K562 (cell line): ENCODE results near the gene KDF1. TPM values are rescaled to one million over a fixed set of nuclear protein-coding genes. Genes with fewer than 3 reads are reported as not detected.

Experiments used
- CHD1 ChIP-seq: fragments of 200-600 bp; sonication (generic); IDR thresholded peaks from one replicate; pipeline ENCODE4 v1.6.1; 2012; ENCODE audit warnings: mild to moderate bottlenecking, moderate library complexity, low read length, inconsistent platforms
- DNMT1 ChIP-seq: fragments of 450-650 bp; IDR thresholded peaks from 2 replicates; pipeline ENCODE4 v1.6.1; 2016; ENCODE audit warnings: antibody characterized with exemption, mild to moderate bottlenecking
- HCFC1 ChIP-seq: IDR thresholded peaks from 2 replicates; pipeline ENCODE4 v1.6.1; 2012; ENCODE audit warnings: low read depth, low read length, improper control_type of control experiment
- HMG20B ChIP-seq: fragments of 250-450 bp; sonication (Bioruptor Pico); IDR thresholded peaks from 2 replicates; pipeline ENCODE4 v1.5.0; 2021; ENCODE audit warnings: mild to moderate bottlenecking
- HOMEZ ChIP-seq: fragments of 250-450 bp; sonication (Bioruptor Pico); IDR thresholded peaks from 2 replicates; pipeline ENCODE4 v1.4.0; 2020; ENCODE audit warnings: mild to moderate bottlenecking, moderate library complexity
- MCM3 ChIP-seq: fragments of 450-650 bp; IDR thresholded peaks from 2 replicates; pipeline ENCODE4 v1.6.1; 2016
- NCOA4 ChIP-seq: fragments of 450-650 bp; IDR thresholded peaks from 2 replicates; pipeline ENCODE4 v1.6.1; 2018; ENCODE audit warnings: mild to moderate bottlenecking; ENCODE audit not compliant: partially characterized antibody
- NEUROD1 ChIP-seq: fragments of 150-350 bp; IDR thresholded peaks from 2 replicates; pipeline ENCODE4 v1.6.1; 2014; ENCODE audit warnings: borderline replicate concordance, low read length, low read depth; ENCODE audit not compliant: partially characterized antibody
- NFE2 ChIP-seq: IDR thresholded peaks from 2 replicates; pipeline ENCODE4 v1.6.1; 2014; ENCODE audit warnings: antibody characterized with exemption, low read depth
- NONO ChIP-seq, 2 experiments: fragments of 200-400 bp in 1 of 2; fragments of 450-650 bp in 1 of 2; formaldehyde crosslinking in 1 of 2; IDR thresholded peaks; 2 replicates each; pipeline ENCODE4 v1.6.1; 2017; ENCODE audit warnings: low read depth in 2 of 2, mild to moderate bottlenecking in 2 of 2, moderate library complexity in 2 of 2, low read length in 1 of 2
- NR2C1 ChIP-seq, 2 experiments: fragments of 450-650 bp; IDR thresholded peaks; 2 replicates each; pipeline ENCODE4 v1.6.1; 2017; ENCODE audit warnings: mild to moderate bottlenecking in 2 of 2, antibody characterized with exemption in 1 of 2, inconsistent platforms in 1 of 2, missing compliant biosample characterization in 1 of 2, missing genetic modification characterization in 1 of 2
- SETDB1 ChIP-seq: IDR thresholded peaks from one replicate; pipeline ENCODE4 v1.6.1; 2012; ENCODE audit warnings: low read length, control low read depth, inconsistent platforms
- SNAPC5 ChIP-seq: fragments of 250-450 bp; sonication (Bioruptor Pico); IDR thresholded peaks from 2 replicates; pipeline ENCODE4 v1.8.0; 2021; ENCODE audit warnings: moderate library complexity, mild to moderate bottlenecking, inconsistent platforms
- STAG1 ChIP-seq: sonication (generic); formaldehyde crosslinking; IDR thresholded peaks from 2 replicates; pipeline ENCODE4 v1.5.0; 2020; ENCODE audit warnings: missing genetic modification reagents, borderline replicate concordance
- ZNF134 ChIP-seq: fragments of 250-450 bp; sonication (Bioruptor Pico); conservative IDR thresholded peaks from 2 replicates; pipeline ENCODE4 v1.4.0; 2020
- ZNF511 ChIP-seq: sonication (generic); formaldehyde crosslinking; IDR thresholded peaks from 2 replicates; pipeline ENCODE4 v1.8.0; 2022; ENCODE audit warnings: mild to moderate bottlenecking, missing genetic modification reagents
- ZNF77 ChIP-seq: fragments of 250-450 bp; sonication (Bioruptor Pico); IDR thresholded peaks from 2 replicates; pipeline ENCODE4 v1.5.0; 2020
- ZNF785 ChIP-seq: fragments of 250-450 bp; sonication (Bioruptor Pico); IDR thresholded peaks from 2 replicates; pipeline ENCODE4 v1.4.0; 2020; ENCODE audit warnings: mild to moderate bottlenecking
- polyA plus RNA-seq, 8 experiments: library from polyadenylated mRNA; depleted of rRNA in 4 of 8; stranded (reverse) in 5 of 8; unstranded in 3 of 8; fragments of >200 nt; fragmentation: Nextera tagmentation in 2 of 8; fragmentation: Illumina TruSeq in 1 of 8; extraction: Ambion mirVana in 2 of 8; extraction: Trizol in 1 of 8; gene quantifications; 2 replicates each; pipeline versions ENCODE4 v1.2.1 to v1.2.3, GENCODE V29; 2011 to 2014; ENCODE audit warnings: inconsistent platforms in 1 of 8, missing spikeins in 1 of 8
- total RNA-seq, 7 experiments: library from RNA; depleted of rRNA in 6 of 7; stranded (reverse); fragments of >200 nt in 6 of 7; fragmentation: Illumina TruSeq in 2 of 7; extraction: Trizol in 2 of 7; gene quantifications; 2 replicates each; pipeline versions ENCODE4 v1.2.1 to v1.2.3, GENCODE V29; 2011 to 2021; ENCODE audit warnings: low replicate concordance in 1 of 7
- TF ChIP-seq, protein P1 (sequence below): fragments of 450-650 bp; IDR thresholded peaks from 2 replicates; pipeline ENCODE4 v1.6.1; 2018; ENCODE audit not compliant: partially characterized antibody
- TF ChIP-seq, protein P2 (sequence below): fragments of 250-450 bp; sonication (Bioruptor Pico); IDR thresholded peaks from 2 replicates; pipeline ENCODE4 v1.5.1; 2021; ENCODE audit warnings: mild to moderate bottlenecking

KDF1 gene
- total and polyA plus RNA-seq, 9 of the 15 experiments (the other 6 are each of a cell fraction or from before 2014, with no cell fraction given): 0.38 to 1.9 (median 0.83) TPM

- TF ChIP-seq HMG20B (no peak), NEUROD1 (no peak), SNAPC5 (CRISPR knock-in tag) (no peak), NCOA4 (no peak), ZNF511 (peak; percentile 72), ZNF785 (CRISPR knock-in tag) (no peak), NR2C1 (IDR thresholded peaks at IDR 0.05) (no peak), NR2C1 (tag; IDR thresholded peaks at IDR 0.05) (no peak), HOMEZ (CRISPR knock-in tag) (0 out of 2 replicates have a peak, but pooled peaks have one; percentile 9), HCFC1 (peak; percentile 50), NFE2 (no peak), STAG1 (CRISPR knock-in tag) (peak; percentile 13; the same call in 1 of the 2 replicates), NONO (IDR thresholded peaks at IDR 0.05; ENCODE audit: low read depth in 2 of 2, low read length in 1 of 2) (peak in 1 of 2 experiments; percentile 52; a peak in 1 of 4 replicates), SETDB1 (no peak), CHD1 (no peak), MCM3 (no peak), ZNF134 (no peak), DNMT1 (no peak), ZNF77 (CRISPR knock-in tag) (no peak)
- TF ChIP-seq, protein P1, sequence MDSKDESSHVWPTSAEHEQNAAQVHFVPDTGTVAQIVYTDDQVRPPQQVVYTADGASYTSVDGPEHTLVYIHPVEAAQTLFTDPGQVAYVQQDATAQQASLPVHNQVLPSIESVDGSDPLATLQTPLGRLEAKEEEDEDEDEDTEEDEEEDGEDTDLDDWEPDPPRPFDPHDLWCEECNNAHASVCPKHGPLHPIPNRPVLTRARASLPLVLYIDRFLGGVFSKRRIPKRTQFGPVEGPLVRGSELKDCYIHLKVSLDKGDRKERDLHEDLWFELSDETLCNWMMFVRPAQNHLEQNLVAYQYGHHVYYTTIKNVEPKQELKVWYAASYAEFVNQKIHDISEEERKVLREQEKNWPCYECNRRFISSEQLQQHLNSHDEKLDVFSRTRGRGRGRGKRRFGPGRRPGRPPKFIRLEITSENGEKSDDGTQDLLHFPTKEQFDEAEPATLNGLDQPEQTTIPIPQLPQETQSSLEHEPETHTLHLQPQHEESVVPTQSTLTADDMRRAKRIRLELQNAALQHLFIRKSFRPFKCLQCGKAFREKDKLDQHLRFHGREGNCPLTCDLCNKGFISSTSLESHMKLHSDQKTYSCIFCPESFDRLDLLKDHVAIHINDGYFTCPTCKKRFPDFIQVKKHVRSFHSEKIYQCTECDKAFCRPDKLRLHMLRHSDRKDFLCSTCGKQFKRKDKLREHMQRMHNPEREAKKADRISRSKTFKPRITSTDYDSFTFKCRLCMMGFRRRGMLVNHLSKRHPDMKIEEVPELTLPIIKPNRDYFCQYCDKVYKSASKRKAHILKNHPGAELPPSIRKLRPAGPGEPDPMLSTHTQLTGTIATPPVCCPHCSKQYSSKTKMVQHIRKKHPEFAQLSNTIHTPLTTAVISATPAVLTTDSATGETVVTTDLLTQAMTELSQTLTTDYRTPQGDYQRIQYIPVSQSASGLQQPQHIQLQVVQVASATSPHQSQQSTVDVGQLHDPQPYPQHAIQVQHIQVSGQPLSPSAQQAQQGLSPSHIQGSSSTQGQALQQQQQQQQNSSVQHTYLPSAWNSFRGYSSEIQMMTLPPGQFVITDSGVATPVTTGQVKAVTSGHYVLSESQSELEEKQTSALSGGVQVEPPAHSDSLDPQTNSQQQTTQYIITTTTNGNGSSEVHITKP: no peak
- TF ChIP-seq, protein P2, sequence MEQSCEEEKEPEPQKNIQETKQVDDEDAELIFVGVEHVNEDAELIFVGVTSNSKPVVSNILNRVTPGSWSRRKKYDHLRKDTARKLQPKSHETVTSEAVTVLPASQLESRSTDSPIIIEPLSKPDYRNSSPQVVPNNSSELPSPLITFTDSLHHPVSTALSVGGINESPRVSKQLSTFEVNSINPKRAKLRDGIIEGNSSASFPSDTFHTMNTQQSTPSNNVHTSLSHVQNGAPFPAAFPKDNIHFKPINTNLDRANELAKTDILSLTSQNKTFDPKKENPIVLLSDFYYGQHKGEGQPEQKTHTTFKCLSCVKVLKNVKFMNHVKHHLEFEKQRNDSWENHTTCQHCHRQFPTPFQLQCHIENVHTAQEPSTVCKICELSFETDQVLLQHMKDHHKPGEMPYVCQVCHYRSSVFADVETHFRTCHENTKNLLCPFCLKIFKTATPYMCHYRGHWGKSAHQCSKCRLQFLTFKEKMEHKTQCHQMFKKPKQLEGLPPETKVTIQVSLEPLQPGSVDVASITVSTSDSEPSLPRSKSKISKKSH: no peak
Measured at GRCh38 chr1:26959722-26960624, at the start of gene KDF1 (continued).
